Activated T-helper 1 cell treated with anti-CD3 and anti-CD28 coated beads, Interleukin-2, amount 50 U/mL, for 16 hours (primary cell): ENCODE results near the gene ACP6.
A peak's percentile ranks its signal among the peaks of the same experiment; 100 is the strongest.
"Not testable (repeated sequence)": the region's sequence is repeated elsewhere in the genome, so short reads cannot be mapped to it uniquely, and the experiment has no call there.

Source experiments
- DNase-seq, 2 donors: peaks; one replicate each; pipeline ENCODE4 v3.0.0-alpha.2; 2020; ENCODE audit warnings: low read depth in 1 of 2, low spot score in 1 of 2

The ACP6 gene

GRCh38 chr1:147670319-147671001 is at the start of gene ACP6:
Gene ACP6 (minus strand): TSS chr1:147670524. CDS start chr1:147670048, 476 bp downstream.
- peak; percentile 69 to 74 for DNase-seq

GRCh38 chr1:147719711-147720225 is 49.4 kb upstream of the ACP6 start:
- no peak for DNase-seq

- DNase-seq = no peak
These were observed 48.8 kb upstream of the ACP6 start for GRCh38 chr1:147719029-147719698.

- no peak for DNase-seq
These were observed 47.4 kb upstream of the ACP6 start for GRCh38 chr1:147717706-147718097.

GRCh38 chr1:147717051-147717705 is 46.9 kb upstream of the ACP6 start:
- DNase-seq = no peak

GRCh38 chr1:147712605-147713004 is 42.3 kb upstream of the ACP6 start:
- DNase-seq = no peak

GRCh38 chr1:147700042-147701006 is 30.0 kb upstream of the ACP6 start:
- DNase-seq = peak; percentile 17 to 24

GRCh38 chr1:147699686-147700041 is 29.3 kb upstream of the ACP6 start:
- DNase-seq = no peak

GRCh38 chr1:147683163-147683763 is 12.9 kb upstream of the ACP6 start:
- DNase-seq = no peak

GRCh38 chr1:147680608-147681235 is 10.4 kb upstream of the ACP6 start:
- not testable (repeated sequence) for DNase-seq

- not testable (repeated sequence) for DNase-seq
These were observed 7.4 kb upstream of the ACP6 start for GRCh38 chr1:147677681-147678080.

- no peak for DNase-seq
These were observed 6.2 kb upstream of the ACP6 start for GRCh38 chr1:147676311-147677085.

- no peak for DNase-seq
These were observed 3.5 kb upstream of the ACP6 start for GRCh38 chr1:147673816-147674215.

- no peak for DNase-seq
These were observed 3.1 kb upstream of the ACP6 start for GRCh38 chr1:147673406-147673805.

GRCh38 chr1:147669469-147670318 is 630 bp downstream of the ACP6 start:
- DNase-seq = peak; percentile 5 to 15

GRCh38 chr1:147665521-147665920 is 4.8 kb downstream of the ACP6 start:
- no peak for DNase-seq

GRCh38 chr1:147664206-147664605 is 6.1 kb downstream of the ACP6 start:
- no peak for DNase-seq

GRCh38 chr1:147654511-147654910 is 15.8 kb downstream of the ACP6 start:
- DNase-seq = no peak
